A673 (cell line): ENCODE results near the gene CA9. TPM values are rescaled to one million over a fixed set of nuclear protein-coding genes. Genes with fewer than 3 reads are reported as not detected.

ENCODE experiments used
- BruUV-seq: library from RNA; stranded (reverse); fragments of 400-500 nt; replicated peaks from 2 replicates; lab custom pipeline; 2021; lab: Mats Ljungman, UMichigan
- CTCF ChIA-PET: fragments of 300-600 bp; sonication (Branson Sonifier 250); formaldehyde crosslinking; loops from one replicate; lab custom pipeline; 2022; ENCODE audit warnings: antibody characterized with exemption; lab: Charles Lee
- POLR2A ChIA-PET: fragments of 300-600 bp; sonication (Branson Sonifier 250); formaldehyde crosslinking; loops from one replicate; lab custom pipeline; 2022; ENCODE audit warnings: antibody characterized with exemption; ENCODE audit not compliant: low non-redundant PET; lab: Charles Lee
- DNase-seq: peaks from one replicate; pipeline ENCODE4 v3.0.0-alpha.2; 2015; ENCODE audit warnings: low spot score
- H3K27ac ChIP-seq: fragments of 200-600 bp; sonication (generic); 2 replicates; pipeline ENCODE4 v1.5.1; 2016; ENCODE audit warnings: mixed run types, low read depth, mild to moderate bottlenecking, mixed read lengths, antibody characterized with exemption, low read length; ENCODE audit not compliant: poor library complexity, severe bottlenecking
- H3K27me3 ChIP-seq: fragments of 200-600 bp; sonication (generic); replicated peaks from 2 replicates; pipeline ENCODE4 v1.6.1; 2017; ENCODE audit warnings: mixed run types, low read depth, mild to moderate bottlenecking, mixed read lengths, antibody characterized with exemption, low read length; ENCODE audit not compliant: insufficient read depth, poor library complexity
- H3K36me3 ChIP-seq: fragments of 200-600 bp; sonication (generic); 2 replicates; pipeline ENCODE4 v1.6.1; 2016; ENCODE audit warnings: mixed run types, mild to moderate bottlenecking, mixed read lengths, antibody characterized with exemption, low read length; ENCODE audit not compliant: insufficient read depth, poor library complexity, severe bottlenecking
- H3K4me1 ChIP-seq: fragments of 200-600 bp; sonication (generic); 2 replicates; pipeline ENCODE4 v1.6.1; 2017; ENCODE audit warnings: mixed run types, mild to moderate bottlenecking, mixed read lengths, antibody characterized with exemption, low read length; ENCODE audit not compliant: insufficient read depth, poor library complexity, severe bottlenecking
- H3K4me3 ChIP-seq: fragments of 200-600 bp; sonication (generic); 2 replicates; pipeline ENCODE4 v1.5.1; 2016; ENCODE audit warnings: low read depth, mixed run types, mild to moderate bottlenecking, mixed read lengths, low read length; ENCODE audit not compliant: poor library complexity, severe bottlenecking
- H3K9me3 ChIP-seq: fragments of 200-600 bp; sonication (generic); 2 replicates; pipeline ENCODE4 v1.6.1; 2016; ENCODE audit warnings: mixed run types, low read depth, mild to moderate bottlenecking, mixed read lengths, antibody characterized with exemption, low read length; ENCODE audit not compliant: poor library complexity, severe bottlenecking
- CTCF ChIP-seq: fragments of 300-800, 200-600 bp; sonication (generic); conservative IDR thresholded peaks from 2 replicates; pipeline ENCODE4 v1.5.1; 2017; ENCODE audit warnings: low read depth, mild to moderate bottlenecking, antibody characterized with exemption, low read length, moderate library complexity, mixed read lengths
- EZH2 ChIP-seq: fragments of 200-600 bp; sonication (generic); IDR thresholded peaks from 2 replicates; pipeline ENCODE4 v1.6.1; 2017; ENCODE audit warnings: borderline replicate concordance, low read depth, mild to moderate bottlenecking, mixed read lengths, antibody characterized with exemption, low read length; ENCODE audit not compliant: poor library complexity, severe bottlenecking
- intact Hi-C: fragments of 100-400 bp; cut with micrococcal nuclease; formaldehyde crosslinking; loops from one replicate; pipeline ENCODE4 v1.10.0; 2022; ENCODE audit not compliant: unreplicated experiment
- total RNA-seq: library from RNA; stranded (reverse); gene quantifications from 2 replicates; pipeline ENCODE4 v1.2.3, GENCODE V29; 2021

CA9 gene
- total RNA-seq, 1 experiment from 2014 or later, result 0.32 TPM

GRCh38 chr9:35646533-35647265, 27.0 kb upstream of the CA9 start:
- no peaks in the 10 kb centered on the region for H3K9me3 ChIP-seq
- ChIA-PET CTCF (interaction anchor here (0.5 to 1.2 kb wide), 6 partner anchors 36 to 595 kb away, joined by 3 to 5 read pairs (median 4); partner anchors contain the start of gene CREB3), POLR2A (interaction anchor here (0.6 kb wide), 2 partner anchors 11 to 174 kb away, joined by 5 to 8 read pairs; partner anchors contain the start of genes CCDC107 and RMRP)
- H3K36me3 ChIP-seq, result no peaks in the 10 kb centered on the region
- no peaks in the 10 kb centered on the region for H3K27me3 ChIP-seq
- peak; percentile 94 for DNase-seq
- intact Hi-C loops, result loop anchor here (1.0 to 5.0 kb wide), 2 partner anchors 12 to 44 kb away; partner anchors contain the start of genes CCDC107 and RMRP
- H3K4me3 ChIP-seq, result peak overlapping the region; percentile 52
- peak; percentile 95 for TF ChIP-seq CTCF
- TF ChIP-seq EZH2, result no peak
- peak overlapping the region; percentile 64 for H3K27ac ChIP-seq
- no TSS peak for BruUV-seq
- H3K4me1 ChIP-seq, result peaks cover 4% of the 10 kb centered on the region

DNA sequence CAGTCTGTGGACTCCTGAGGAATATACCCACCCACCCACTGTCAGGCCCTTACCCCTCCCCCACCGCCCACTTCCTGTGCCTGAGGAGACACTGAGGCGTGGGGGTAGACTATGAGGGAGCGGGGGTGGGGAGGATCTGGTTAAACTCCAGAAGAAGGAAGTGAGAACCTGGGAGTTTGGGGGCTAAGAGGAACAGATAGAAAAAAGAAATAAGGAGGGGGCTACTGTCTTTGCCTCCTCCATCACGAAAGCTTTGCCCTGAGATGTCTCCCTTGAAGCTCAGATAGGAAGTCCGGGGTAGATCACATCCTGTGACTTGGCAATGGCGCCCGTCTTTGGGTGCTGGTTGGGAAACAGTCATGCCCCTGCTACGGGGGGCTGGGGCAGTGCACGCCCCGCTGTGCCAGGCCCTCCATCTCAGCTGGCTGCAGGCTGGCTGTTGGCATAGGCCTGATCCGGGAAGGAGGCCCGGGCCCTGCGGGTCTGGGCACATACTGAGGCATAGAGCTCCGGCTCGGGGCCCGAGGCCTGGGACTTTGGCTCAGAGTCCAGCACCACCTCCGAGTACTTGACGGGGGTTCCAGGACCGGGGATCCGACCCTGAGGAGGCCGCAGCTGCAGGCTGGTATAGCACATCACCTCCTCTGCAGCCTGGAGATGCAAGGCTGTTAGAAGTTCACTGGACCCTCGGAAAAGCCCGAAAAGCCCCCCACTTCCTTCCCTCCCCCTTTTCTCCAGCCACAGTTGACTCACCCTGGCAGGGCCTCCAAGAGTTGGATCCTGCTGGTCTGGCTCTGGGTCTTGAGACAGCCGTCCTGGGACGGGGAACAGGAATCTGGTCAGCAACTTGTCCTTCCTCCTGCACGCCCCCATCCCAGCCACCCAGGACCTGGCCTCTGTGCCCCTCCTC, 24.0 kb upstream of the CA9 start:
- Histone ChIP-seq H3K27ac (no peak overlapping the region), H3K36me3 (no peaks in the 10 kb centered on the region), H3K9me3 (no peaks in the 10 kb centered on the region), H3K4me1 (peaks cover 4% of the 10 kb centered on the region), H3K27me3 (no peaks in the 10 kb centered on the region), H3K4me3 (no peak overlapping the region)
- intact Hi-C loops, result loop anchor here (5.0 kb wide), 1 partner anchor 47 kb away; no protein-coding TSS in a partner anchor
- TF ChIP-seq EZH2 (no peak), CTCF (no peak)
- ChIA-PET CTCF (no interaction called here), POLR2A (interaction anchor here (0.5 kb wide), 1 partner anchor 83 kb away, joined by 6 read pairs; the partner anchor contains the start of genes CREB3 and TLN1)
- no TSS peak for BruUV-seq
- no peak for DNase-seq

DNA sequence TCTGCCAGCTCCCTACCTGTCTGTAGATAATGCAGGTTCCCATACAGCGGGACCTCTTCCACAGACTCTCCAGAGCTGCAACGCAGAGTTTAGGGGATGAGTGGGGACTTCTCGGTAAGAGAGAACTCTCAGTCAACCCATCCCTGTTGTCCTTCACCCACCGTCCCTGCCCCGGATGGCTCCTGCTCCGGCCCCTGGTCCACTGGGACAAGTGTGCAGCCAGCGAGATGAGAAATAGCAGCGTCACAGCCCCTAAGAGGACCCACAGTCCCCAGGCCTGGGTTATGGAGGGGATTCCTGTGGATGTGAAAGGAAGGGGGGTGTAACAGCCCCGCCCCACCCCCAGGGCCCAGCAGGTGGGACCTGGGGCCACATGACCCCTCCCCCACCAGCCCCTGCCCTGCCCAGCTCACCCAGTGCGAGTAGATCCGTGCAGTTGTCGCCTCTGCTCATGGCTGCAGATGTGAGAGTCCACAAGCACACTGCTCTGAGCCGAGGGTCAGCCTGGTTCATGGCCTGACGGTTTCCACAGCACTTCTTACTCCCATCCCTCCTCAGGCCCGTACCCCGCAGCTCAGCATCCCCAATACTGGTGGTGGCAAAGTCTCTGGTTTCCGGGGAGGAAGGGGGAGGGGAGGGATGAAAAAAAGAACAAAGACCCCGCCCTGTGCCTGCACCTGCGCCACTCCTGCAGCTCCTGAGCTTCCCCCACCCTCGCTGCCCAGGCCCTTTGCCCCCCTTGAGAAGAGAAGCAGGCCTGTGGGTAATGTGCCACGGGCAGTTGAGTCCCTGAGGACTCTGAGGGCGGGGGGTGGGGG, 23.2 kb upstream of the CA9 start, which contains the start of gene SIT1:
SIT1 (minus strand) TSS at position 591 of the 818 bp plus-strand sequence; CDS start at position 513, 78 bp downstream.
- Histone ChIP-seq H3K27me3 (no peaks in the 10 kb centered on the region), H3K4me1 (peaks cover 4% of the 10 kb centered on the region), H3K9me3 (no peaks in the 10 kb centered on the region), H3K36me3 (no peaks in the 10 kb centered on the region), H3K27ac (no peak within 1 kb of the TSS), H3K4me3 (no peak within 1 kb of the TSS)
- BruUV-seq, result no TSS peak
- CTCF ChIA-PET, result no interaction called here
- DNase-seq, result no peak
- POLR2A ChIA-PET, result no interaction called here
- TF ChIP-seq CTCF, result no peak
- no peak for TF ChIP-seq EZH2
- intact Hi-C loops, result no loop called here
